NOMO-1 treated with DMSO at 0.1 percent for 48 hours (cell line): ENCODE data around the gene KNTC1.
"Not testable (repeated sequence)": the region's sequence is repeated elsewhere in the genome, so short reads cannot be mapped to it uniquely, and the experiment has no call there.

Experiments used
- DNase-seq: peaks from one replicate; lab custom pipeline; 2025; ENCODE audit not compliant: unreplicated experiment; lab: John Stamatoyannopoulos, UW

KNTC1 gene

DNA sequence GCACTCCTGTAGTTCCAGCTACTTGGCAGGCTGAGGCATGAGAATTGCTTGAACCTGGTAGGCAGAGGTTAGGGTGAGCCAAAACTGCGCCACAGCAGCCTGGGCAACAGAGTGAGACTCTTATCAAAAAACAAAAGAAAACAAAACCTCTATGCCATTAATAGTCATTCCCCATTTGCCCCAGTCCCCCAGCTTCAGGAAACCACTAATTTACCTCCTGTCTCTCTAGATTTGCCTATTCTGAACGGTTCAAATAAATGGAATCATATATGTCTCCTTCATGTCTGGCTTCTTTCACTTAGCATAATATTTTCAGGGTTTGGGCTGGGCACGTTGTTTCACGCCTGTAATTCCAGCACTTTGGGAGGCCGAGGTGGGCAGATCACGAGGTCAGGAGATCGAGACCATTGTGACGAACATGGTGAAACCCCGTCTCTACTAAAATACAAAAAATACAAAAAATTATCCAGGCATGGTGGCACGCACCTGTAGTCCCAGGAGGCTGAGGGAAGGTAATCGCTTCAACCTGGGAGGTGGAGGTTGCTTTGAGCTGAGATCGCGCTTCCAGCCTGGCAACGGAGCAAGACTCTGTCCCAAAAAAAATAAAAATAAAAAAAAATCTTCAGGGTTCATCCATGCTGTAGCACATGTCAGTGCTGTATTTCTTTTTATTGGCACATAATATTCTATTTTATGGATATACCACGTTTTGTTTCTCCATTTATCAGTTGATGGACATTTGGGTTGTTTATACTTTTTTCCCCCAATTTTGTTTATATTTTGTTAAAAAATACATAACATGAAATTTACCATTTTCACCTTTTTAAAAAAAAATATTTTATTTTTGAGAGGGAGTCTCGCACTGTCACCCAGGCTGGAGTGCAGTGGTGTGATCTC, 31.9 kb downstream of the KNTC1 start:
- DNase-seq = no peak

DNA sequence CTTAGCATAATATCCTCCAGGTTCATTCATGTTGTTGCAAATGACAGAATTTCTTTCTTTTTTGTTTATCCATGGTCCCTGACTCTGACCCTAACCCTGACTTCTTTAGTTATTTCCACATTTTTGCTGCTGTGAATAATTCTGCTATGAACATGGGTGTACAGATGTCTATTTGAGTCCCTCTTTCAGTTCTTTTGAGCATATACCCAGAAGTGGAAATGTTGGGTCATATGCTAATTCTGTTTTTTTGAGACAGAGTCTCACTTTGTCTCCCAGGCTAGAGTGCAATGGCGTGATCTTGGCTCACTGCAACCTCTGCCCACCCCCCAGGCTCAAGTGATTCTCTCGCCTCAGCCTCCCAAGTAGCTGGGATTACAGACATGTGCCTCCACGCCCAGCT, 33.1 kb downstream of the KNTC1 start:
- DNase-seq = no peak

DNA sequence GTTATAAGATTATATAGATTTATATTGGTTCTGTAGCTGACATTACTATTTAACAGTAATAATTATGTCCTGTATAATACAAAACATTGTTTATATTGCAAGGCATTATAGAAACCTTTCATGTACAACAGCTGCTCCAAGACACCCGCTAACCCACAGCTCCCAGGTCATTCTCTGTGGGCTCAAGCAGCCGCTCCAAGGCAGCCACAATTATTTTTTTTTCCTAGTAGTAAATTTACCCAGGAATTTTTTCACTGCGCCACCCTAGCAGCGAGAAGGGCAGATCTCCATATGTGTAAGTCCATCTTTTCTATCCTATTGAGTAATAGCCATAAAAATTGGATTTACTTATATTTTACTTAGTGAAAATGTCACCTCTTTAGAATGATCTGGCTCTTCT, 36.3 kb downstream of the KNTC1 start:
- DNase-seq = no peak

DNA sequence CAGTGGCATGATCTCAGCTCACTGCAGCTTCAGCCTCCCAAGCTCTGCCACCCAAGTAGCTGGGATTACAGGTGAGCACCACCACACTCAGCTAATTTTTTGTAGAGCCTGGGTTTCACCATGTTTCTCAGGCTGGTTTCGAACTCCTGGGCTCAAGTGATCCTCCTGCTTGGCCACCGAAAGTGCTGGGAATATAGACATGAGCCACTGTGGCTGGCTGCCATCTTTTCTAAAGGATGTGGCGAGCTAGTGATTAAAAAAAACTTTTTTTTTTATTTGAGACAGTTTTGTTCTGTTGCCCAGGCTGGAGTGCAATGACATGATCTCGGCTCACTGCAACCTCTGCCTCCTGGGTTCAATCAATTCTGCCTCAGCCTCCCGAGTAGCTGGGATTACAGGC, 39.8 kb downstream of the KNTC1 start:
- not testable (repeated sequence) for DNase-seq

DNA sequence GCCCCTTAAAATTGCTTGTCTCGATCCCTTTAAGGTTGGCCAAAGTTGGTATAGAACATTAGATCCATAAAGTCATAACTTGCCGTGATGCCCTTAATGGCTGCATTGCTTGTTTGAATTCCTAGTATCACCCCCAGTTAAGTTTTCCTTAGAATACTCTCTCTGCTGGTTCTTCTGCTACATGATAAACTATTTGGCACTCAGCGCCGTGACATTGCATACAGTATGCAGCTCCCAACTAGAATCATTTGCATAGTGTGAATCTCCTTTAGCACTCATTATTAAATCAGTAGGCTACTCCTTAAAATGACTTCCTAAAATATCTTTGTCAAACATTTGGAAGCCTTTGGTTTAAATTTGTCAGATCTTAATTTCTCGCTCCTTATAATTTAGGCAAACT, 42.2 kb downstream of the KNTC1 start:
- DNase-seq = no peak

DNA sequence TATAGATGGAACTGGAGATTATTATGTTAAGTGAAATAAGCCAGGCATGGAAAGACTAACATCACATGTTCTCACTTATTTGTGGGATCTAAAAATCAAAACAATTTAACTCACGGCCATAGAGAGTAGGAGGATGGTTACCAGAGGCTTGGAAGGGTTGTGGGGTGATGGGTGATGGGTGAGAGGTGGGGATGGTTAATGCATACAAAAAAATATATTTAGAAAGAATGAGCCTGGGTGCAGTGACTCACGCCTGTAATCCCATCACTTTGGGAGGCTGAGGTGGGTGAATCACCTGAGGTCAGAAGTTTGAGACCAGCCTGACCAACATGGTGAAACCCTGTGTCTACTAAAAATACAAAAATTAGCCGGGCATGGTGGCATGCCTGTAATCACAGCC, 43.0 kb downstream of the KNTC1 start:
- DNase-seq = not testable (repeated sequence)

DNA sequence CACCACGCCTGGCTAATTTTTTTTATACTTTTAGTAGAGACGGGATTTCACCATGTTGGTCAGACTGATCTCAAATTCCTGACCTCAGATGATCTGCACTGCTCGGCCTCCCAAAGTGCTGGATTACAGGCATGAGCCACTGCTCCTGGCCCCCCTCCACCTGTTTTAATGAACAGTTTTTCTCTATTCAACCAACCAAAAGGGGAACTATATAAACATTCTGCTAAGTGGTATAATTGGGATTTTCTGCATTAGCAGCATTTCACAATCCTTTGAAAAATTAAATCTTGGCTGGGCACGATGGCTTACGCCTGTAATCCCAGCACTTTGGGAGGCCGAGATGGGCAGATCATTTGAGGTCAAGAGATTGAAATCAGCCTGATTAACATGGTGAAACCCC, 44.8 kb downstream of the KNTC1 start:
- no peak for DNase-seq

DNA sequence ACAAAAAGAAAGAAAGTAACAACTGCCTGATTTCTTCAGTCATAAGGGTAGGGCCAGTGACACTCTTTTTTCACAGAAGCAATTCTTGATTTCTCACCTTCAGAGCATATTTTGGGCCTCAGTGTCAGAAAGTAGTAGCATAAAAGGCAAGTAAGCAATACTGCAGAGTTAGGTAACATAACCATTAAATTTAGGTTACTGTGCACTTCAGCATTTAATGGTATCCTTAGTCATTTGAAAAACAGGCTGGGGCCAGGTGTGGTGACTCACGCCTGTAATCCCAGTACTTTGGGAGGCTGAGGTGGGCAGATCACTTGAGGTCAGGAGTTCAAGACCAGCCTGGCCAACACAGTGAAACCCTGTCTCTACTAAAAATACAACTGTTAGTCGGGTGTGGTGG, 56.2 kb downstream of the KNTC1 start:
- DNase-seq = not testable (repeated sequence)

DNA sequence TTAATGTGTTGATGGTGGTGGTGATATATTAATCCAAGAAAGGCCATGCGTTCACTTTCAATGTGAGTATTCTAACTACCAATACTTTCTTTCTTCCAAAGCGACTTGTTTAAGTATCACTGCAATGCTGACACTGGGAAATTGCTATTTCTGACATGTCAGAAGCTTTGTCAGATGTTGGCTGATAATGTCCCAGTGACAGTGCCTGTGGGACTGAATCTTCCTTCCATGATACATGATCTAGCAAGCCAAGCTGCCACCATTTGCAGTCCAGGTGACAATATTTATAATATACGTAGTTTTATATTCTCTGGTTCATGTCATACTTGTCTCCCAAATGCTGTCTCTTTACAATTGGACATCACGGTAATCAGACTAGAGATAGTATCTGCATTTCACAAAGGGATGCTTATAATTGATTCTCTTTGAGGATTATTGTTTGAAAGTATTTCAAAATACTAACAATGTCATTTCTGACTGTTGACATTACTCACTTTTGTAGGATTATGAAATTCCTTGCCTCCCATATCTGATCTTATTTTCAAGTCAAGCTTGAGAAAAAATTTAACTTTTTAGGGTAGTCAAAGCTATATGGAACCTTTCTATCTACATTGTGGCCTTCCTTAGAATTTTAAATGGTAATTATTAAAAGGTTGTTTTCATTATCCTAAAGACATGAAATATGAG, 57.3 kb downstream of the KNTC1 start:
- DNase-seq = no peak

DNA sequence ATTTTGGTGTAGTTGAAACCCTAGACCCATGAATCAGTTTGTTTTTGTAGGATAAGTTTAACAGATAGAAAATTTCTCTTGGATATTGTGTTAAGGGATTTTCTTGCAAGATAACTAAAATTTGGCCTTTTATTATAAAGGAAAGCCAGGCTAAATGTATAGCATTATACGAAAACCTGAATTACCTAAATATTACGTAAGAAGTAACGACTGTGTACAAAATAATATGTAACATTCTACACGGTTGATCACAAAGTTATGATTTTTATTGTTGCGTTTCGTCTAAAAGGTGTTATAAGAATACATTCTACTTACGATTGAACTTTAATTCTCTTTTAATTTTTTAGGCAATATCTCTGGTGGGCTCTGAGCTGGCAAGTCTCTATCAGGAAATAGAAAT, 63.9 kb downstream of the KNTC1 start:
- DNase-seq = no peak

DNA sequence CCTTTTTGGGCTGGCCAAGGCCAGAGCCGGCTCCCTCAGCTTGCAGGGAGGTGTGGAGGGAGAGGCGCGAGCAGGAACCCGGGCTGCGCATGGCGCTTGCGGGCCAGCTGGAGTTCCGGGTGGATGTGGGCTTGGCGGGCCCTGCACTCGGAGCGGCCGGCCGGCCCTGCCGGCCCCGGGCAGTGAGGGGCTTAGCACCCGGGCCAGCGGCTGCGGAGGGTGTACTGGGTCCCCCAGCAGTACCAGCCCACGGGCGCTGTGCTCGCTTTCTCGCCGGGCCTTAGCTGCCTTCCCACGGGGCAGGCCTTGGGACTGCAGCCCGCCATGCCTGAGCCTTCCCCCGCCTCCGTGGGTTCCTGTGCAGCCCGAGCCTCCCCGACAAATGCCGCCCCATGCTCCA, 64.9 kb downstream of the KNTC1 start:
- not testable (repeated sequence) for DNase-seq

DNA sequence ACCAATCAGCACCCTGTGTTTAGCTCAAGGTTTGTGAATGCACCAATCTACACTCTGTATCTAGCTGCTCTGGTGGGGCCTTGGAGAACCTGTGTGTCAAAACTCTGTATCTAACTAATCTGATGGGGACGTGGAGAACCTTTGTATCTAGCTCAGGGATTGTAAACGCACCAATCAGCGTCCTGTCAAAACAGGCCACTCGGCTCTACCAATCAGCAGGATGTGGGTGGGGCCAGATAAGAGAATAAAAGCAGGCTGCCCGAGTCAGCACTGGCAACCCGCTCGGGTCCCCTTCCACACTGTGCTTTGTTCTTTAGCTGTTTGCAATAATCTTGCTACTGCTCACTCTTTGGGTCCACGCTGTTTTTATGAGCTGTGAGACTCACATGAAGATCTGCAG, 65.5 kb downstream of the KNTC1 start:
- not testable (repeated sequence) for DNase-seq

DNA sequence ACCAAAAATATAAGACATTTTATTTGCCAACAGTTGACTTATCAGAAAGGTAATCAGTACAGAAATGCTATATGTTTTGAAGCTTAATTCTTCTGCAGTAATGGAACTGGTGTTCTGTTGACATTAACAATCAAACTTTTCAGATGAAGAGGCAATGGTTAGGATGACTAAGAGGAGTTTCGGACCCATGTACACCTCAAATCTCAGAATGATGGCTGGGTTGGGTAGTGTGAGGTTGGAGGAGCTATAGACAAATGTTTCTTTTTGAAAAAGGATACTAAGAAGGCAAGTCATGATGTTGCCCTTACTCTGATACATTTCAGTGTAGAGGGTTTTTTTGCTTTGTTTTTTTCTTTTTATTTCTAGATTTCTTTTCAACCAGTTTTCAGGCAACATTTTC, 66.9 kb downstream of the KNTC1 start:
- no peak for DNase-seq

DNA sequence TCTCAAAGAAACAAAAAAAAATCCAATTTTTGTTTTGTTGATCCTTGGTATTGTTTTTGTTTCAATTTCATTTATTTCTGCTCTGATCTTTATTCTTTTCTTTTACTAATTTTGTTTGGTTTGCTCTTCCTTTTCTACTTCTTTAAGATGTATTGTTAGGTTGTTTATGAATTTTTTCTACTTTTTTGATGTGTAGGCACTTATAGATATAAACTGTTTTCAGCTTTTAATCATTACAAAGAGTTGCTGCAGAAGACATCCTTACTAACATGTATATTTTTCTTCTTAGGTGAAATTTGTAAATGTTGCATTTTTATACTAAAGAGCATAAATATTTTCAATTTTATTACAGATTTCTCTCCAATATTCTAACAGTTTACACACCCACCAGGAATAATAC, 69.8 kb downstream of the KNTC1 start:
- no peak for DNase-seq

DNA sequence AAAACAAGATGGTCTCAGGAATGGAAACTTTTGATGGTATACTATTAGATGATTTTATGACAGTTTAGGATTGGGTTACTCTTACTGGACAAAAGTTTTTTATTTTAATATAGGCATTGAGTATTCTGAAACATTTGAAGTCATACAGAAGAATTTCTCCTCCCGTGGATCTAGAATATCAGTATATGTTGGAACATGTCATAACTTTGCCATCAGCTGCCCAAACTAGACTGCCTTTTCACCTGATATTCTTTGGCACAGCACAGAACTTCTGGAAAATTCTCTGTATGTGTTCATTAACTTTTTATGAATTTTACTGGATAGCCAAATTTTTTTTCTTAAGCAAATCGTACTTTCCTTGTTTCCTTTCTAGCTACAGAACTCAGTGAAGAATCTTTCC, 75.4 kb downstream of the KNTC1 start:
- no peak for DNase-seq

DNA sequence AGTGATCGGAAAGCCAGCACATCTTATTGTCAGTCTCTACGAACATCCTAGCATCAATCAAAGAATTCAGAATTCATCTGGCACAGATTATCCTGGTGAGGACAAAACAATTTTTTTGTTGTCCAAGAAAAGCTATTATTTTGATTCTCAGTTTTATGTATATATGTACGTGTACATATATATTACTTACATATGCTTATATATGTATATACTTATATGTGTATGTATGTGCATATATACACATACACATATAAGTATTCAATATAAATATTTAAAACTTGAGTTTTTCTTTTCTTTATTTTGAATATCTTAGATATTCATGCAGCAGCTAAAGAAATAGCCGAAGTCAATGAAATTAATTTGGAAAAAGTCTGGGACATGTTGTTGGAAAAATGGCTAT, 77.9 kb downstream of the KNTC1 start:
- no peak for DNase-seq

DNA sequence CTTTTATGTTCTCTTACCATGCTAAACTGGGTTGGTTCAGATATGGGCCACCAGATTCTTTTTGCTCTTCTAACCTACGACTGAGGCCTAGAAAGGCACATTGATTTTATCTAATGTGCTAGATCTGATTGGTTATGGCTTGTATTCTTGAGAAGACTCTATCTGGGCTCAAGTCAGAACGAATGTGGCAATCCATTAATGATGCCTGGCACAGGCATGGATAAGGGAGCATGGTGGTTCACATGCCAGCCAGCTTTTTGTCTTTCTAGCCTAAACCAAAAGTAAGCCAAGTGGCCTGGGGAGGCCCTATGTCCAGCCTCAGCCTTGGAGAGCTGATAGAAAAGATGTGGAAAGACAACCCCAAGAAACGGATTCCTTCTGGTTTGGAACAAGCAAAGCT, 82.7 kb downstream of the KNTC1 start:
- DNase-seq = no peak

DNA sequence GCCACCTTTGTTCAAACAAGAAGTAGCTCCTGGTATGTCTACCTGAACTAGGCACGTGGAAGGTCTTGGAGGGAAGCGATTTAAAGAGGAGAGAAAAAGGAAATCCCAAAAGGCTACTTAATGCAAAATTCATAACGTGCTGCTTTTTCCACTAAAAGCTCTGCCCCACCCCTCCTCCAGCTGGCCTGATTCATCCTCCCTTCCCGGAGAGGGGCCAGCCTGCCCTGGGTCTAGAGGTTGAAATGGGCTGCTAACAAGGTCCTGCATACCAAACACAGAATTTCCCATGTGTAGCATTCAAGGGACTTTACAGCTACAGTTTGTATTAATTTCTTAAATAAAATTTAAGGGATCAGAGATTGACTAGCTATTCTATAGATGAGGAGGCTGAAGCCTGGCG, 83.2 kb downstream of the KNTC1 start:
- no peak for DNase-seq

DNA sequence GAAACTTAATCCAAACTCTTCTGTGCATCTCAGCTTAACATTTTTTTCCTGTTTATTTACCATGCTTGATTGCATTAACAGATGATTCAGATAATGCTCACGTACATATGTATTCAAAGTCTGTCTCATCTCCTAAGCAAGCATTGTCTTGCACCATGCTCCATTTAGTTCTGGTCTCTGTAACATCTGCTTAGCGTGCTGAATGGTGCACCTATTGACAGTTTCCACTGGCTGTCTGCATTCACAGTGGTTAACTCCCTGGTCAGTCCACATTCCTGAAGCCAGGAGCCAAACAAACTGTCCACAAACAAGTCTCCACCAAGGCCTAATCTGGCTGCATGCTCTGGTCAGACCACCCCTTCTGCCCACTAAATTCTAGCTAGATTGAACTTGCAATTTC, 83.9 kb downstream of the KNTC1 start:
- no peak for DNase-seq

DNA sequence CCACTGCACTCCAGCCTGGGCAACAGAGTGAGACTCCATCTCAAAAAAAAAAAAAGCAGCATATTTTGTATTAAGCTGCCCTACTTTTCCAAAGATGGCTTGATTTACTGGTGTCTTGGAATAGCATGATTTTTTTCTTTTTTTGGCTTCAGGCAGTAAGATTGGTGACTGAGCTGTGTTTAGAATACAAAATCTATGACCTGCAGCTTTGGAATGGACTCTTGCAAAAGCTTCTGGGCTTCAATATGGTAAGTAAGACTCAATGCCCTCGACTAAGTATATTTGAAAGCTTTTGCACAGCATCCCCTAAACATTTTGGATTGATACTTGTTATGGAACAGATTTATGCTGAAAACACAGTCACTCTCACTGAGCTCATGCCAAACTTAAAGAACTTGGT, 87.8 kb downstream of the KNTC1 start:
- no peak for DNase-seq

DNA sequence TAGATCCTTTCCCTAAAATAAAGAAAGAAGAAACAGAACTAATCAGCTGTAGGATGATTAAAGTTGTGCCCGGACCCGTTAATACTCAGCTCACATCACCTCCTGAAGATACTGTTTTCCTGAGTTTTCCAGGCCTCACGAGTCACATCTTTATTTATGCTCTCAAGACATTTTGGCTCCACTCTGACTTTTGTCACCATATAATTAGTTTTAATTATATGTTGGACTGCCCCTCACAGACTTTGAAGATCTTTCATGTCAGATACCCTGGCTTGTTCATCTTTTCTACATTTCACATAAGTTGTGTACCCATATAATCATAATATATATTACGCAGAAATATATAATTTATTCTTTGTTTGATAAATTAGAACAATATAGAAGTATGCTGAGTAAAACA, 88.7 kb downstream of the KNTC1 start:
- no peak for DNase-seq

DNA sequence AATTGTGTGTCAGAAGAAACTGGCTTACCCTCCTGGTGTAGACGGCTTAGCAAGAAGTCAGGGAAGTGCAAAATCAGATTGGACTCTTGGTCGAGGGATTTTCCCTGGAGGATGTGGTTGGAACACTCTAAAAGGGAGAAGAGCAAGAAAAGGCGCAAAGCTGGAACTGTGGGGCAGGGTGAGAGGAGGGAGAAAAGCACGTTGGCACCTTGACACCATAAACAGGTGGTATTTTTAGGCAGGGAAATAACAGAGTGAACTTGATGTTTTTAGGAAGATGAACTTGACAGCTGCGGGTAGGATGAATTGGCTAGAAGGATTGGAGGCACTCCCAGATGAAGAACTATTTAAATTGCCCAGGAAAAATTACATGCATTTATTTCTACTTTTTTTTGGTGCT, 108.4 kb downstream of the KNTC1 start:
- DNase-seq = no peak
